GM21825 (cell line): ENCODE measurements around the gene TWF1.
A peak's percentile ranks its signal among the peaks of the same experiment; 100 is the strongest.
"Not testable (repeated sequence)": the region's sequence is repeated elsewhere in the genome, so short reads cannot be mapped to it uniquely, and the experiment has no call there.

Experiments
- ATAC-seq: cut with Tn5 transposase; IDR thresholded peaks from one replicate; pipeline ENCODE4 v1.9.1; 2021; ENCODE audit warnings: mild to moderate bottlenecking, moderate library complexity; ENCODE audit not compliant: unreplicated experiment

Gene TWF1

DNA sequence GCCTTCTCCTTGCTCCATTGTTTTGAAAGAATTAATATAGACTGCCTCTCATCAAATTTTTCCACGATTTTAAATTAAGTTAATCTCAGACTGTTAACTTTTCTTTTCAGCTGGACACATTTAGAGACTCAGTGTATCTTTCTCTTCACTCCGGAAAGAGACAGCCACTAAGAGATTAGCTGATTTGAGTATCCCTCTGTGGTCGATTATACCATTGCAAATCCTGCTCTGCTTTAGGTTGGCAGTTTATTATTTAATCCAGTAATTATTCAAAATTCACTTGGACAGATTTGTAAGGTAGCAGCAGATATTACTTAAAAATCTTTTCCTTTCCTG lies 588 bp upstream of the TWF1 start:
- ATAC-seq = no peak

DNA sequence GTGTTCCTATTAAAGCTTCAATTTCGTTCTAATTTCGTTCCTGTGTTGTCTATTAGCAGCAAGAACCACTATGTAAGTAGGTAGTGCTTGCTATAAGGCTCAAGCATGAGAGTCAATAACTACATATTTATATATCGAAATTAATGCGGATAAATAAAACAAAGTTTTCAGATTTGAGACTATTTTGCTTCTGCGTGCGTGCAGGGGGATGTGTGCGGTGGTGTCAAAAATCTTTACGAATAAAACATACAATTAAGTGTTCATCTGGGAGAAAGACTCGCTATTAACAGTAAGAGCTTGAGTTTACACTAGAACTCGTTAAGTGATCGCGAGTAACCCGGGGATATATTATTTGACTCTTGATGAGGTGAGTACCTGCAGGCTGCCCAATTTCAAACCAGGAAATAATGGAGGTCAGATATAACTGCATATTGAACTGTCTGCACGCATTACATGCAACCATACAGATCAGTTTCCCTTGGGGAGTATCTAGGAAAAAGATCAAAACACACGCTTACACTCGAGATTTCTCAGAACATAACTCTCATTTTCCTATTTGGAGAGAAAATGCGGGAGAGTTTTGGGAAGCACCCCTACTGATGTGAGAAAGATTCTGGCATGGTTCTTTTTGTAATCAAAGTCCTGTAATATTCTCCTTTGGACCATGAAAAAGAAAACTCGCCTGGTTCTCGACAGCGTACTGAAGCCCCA lies 813 bp downstream of the TWF1 start:
- ATAC-seq = no peak

DNA sequence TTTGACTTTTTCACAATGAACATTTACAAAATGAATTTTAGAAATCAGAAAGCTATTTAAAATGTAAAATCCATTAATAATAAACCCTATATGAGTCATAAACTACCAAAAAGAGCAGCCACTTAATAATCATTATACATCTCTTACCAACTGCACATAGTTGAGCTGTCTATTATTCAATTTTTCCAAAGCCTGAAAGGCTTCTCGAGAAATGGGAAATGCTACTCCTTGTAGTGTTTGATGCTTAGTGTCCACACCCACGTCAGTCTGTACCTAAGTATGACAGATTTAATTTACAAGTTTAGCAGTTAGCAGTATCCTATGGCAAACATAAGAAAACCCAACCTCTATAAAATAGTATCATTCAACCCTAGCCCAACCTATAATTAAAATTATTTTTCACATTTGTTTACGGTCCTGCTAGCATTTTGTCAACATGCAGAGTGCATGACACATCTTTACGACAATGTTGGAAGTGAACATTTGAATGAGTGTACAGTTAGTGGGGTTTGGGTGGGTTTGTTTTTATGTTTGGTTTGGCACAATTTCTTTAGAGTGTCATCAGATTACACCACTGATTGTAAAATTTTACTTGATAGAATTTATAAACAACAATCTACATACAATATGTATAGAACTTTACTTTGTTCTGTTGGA lies 8.4 kb downstream of the TWF1 start:
- ATAC-seq = no peak

DNA sequence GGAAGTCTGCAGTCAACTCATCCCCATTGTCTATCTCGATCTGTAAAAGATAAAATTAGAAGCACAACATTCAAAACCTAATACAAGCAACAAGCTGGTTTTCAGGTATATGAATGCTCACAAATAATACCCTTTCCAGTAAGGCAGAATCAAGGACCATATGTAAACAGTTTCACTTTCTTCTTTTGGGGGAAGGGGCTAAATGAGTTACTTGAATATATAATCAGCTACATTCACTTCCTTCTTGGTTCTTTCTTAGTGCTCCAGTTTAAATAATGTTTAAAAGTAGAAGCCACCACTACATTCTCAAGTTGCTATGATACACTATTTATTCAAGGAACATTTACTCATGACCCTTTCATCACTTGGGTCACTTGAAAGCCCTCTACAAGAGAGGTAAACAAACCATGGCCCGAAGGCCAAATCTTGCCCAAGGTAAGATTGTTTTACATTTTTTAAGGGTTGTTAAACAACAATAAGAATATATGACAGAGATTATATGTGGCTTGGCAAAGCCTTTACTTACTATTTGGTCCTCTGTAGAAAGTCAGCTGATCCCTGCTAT lies 10.3 kb downstream of the TWF1 start:
- ATAC-seq = no peak

DNA sequence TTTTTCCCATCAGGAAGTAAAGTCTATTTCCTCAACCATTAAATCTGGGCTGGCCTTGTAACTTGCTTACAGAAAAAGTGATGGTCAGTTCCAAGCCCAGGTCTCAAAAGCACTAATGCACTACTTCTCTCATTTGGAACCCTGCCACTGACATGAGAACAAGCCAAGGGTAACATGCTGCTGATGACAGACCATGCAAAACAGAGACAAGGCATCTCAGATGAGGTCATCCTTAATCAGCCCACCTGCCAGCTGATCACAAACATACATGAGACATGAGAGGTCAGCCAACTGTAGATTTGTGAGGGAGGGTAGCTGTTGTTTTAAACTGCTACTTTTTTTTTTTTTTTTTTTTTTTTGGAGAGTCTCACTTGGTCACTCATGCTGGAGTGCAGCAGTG lies 16.2 kb downstream of the TWF1 start:
- ATAC-seq = no peak

DNA sequence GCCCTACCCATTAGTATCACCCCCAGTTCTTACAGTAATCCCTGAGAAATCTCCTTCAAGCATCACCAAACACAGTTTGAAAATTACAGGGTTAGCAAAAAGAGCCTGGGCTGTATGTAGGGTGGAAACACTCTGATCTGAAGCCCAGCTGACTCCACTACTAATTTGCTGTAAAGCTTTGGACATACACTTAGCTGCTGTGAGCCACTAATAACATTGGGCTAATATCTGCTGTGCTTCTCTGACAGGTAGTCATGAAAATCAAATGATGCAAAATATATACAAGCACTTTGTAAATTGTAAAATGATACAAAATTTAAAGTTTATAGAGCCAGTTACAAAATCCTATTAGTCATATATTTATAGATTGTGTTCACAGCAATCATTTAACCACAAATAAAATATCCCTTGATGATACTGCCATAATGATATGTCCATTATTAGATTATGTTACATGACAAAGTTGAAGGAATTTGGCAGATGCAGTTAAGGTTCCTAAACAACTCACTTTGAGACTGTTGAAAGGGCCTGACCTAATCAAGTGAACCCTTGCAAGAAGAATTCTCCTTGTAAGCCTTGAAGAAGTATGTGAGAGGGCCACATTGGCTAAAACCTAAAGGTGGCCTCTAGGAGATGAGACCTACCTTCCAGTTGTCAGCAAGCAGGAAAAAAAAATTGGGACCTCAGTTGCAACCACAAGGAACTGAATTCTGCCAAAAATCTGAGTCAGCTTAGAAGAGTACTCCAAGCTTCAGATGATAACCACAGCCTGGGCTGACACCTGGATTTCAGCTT lies 19.0 kb downstream of the TWF1 start:
- no peak for ATAC-seq

DNA sequence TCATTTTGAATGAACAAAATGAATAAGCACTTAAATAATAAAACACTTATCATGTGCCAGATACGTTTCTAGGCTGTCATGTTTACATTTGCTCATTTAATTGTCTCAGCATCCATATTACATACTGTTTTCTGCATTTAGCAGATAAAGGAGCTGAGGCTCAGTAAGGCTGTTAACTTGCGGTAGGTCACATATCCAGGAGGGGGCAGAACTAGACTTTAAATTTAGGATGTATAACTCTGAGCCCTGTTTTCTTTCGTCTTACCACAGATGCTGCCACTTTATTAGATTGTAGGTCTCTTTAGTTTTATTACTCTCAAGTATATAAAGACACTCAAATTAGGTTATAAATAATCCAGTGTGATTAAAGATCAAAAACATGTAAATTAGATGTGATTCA lies 29.6 kb downstream of the TWF1 start:
- no peak for ATAC-seq

DNA sequence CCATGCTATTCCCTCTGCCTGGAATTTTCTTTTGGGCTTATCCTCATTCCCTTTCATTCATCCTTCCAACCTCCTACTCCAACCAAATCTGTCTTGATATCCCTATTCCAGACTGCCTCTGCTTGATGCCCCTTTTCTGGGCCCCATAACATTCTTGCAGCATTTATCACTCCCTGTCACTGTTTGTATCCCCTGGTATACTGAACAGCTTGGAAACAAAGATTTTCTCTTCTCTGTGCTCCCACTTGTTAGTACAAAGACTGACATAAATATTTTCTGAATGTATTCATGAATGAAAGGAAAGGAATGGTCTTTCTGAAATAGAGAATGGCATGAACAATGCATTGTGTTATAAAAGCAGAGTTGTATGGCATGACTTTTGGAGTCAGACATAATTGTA lies 39.8 kb downstream of the TWF1 start:
- ATAC-seq = no peak

DNA sequence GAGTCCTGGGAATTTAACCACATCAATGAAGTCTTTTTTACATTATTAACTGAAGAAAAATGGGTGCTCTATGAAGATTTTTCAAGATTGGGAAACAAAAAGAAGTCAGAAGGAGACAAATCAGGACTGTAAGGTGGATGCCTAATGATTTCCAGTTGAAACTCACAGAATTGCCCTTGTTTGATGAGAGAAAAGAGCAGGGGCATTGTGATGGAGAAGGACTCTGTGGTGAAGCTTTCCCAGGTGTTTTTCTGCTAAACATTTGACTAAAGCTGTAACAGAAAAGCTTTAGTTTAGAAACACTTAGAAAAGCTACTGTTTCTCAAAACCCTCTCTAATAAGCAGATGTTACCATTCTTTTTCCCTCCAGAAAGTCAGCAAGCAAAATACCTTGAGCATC lies 41.6 kb downstream of the TWF1 start:
- ATAC-seq = no peak

DNA sequence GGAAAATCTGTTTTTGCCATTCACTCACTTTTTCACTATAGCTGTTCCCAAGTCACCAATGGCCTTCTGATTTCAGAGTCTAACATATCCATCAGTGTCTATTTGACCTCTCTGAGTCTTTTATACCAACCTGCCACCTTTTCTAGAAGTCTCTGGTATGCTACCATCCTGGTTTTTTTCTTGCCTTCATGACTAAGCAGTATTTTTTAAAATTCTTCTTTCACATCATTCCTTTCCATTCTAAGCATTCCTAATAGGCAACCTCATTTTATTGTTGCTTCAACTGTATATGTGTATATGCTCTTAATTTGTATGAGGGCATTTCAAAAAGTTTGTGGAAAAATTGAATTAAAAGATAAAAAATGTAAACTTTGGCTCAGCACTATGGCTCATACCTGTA lies 42.3 kb downstream of the TWF1 start:
- ATAC-seq = no peak

DNA sequence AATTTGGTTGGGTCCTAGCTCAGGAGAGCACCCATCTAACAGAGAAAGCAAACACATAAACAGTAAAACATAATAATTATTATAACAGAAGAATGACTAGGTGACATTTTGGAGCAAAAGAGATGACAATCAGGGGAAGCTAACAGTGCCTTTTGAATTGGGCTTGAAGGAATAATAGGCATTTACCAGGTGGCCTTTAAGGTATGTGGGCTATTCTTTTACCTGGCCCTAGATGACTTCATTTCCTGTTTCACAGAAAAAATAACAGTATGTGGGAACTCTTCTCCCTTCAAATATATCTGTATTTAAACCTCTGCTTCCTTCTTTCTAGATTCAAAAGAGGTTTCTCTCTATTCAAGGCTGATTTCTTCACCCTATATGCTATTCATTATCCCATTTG lies 43.5 kb downstream of the TWF1 start:
- ATAC-seq = no peak

DNA sequence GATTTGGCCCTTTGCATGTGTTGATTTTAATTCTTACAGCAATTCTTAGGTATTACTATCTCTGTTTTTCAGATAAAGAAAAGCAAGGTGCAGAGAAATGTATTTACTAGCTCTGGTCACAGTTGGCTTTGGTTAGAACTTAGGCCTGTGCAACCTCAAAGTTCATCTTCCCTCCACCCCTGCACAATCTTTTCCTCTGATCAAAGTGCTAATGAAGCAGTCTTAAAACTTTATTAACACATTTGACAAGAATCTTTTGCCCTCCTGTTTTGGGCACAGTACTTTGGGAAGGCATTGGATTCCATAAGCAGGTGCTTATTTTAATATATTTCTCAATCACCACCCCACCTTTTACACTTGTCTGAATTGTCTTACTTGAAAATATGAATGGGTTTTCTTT lies 44.6 kb downstream of the TWF1 start:
- ATAC-seq = no peak

DNA sequence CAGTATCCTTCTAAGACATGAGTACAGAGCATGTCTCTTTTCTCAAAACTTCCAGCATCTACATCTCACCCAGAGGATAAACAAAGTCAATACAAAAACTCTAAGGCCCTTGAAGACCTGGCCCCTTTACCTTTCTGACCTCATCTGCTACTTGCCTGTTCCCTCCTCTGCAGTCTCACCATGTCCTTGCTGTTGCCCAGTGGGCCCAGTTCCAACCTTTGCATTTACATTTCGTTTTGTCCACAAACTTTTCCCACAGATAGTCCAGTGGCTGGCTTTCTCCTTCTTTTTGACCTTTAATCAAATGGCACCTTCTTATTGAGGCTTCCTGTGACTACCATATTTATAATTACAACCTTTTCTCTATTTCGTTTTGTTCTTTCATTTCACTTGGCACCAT lies 45.7 kb downstream of the TWF1 start:
- ATAC-seq = no peak

DNA sequence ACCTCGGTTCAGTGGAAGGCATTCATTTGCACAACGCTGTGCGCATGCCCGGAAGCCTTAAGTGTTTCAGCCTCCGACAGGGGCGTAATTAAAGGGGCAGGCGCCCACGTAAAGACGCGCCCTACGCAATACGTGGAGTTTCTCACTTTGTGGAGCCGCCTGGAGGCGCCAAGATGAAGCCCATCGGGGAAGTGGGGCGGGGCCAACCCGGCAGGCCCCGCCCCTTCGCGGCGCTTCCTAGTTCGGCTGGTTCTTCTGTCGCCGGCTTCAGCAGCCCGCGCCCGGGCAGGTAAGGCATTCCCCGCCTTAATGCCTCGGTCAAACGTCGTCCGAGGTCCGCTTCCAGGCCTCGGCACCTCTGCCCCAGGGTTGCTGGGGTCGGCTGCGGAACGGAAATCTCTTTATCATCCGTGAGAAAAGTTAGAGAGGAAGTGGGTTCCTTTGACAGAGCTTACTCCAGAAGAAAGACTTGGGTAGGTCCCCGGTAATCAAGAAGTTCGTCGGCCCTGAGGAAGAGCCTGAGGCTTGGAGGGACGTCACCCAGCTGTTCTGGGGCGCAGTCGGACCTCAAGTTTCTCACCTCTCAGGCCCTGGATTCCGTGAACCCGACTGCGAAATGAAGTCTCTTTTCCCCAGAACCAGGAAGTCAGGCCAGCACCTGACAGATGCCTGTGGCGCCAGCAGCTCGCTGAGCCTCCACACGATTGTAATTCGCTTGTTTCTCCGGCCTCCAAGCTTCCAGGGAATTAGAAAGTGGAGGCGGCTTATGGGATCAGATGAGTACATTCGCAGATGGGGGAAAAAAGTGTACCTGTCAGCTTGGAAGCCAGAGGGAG lies 47.2 kb downstream of the TWF1 start, which contains the start of the genes IRAK4 and PUS7L:
TSS of gene IRAK4 (plus strand) at position 224 of the 836 bp plus-strand sequence. CDS start 9,161 bp downstream, outside the sequence.
TSS of gene PUS7L (minus strand) at position 63 of the 836 bp plus-strand sequence. CDS start 3,545 bp downstream, outside the sequence.
- peak; percentile 97 for ATAC-seq

DNA sequence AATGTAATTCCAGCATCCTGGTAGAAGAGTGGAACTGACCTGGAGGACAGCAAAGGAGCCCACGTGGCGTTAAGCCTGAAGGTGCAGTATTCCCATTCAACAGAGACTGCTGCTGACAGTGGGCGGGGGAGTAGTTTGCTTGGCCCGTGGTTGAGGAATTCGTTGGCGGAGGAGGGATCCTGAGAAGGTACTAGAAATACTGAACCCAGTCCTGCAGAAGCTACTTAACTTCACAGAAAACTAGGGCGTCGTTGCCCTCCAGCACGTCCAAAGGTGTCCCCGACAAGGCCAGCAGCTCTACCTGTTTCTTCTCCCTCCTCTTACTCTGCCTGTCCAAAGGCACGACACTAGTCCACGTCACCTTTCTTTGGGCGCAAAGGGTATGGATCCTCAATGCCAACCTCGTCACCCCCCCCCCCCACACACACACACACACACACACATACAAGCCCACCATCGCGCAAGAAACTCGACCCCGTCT lies 47.8 kb downstream of the TWF1 start:
- no peak for ATAC-seq

DNA sequence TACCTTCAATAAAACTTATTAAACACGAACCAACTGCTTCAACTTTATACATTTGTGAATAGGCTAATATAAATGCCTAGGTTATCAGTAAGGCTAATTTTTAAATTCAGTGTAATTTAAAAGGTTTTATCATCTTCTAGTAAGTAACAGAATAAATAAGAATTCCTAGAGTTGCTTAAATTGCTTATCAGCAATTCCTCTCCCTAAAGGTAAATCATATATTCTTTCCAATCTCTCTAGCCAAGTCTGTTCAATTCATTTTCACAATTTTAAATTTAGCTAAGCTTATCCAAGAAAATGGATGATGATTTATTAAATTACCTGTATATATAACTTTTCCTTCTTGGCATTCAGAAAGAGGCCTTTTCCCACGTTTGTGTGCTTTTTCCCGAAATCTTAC lies 52.1 kb downstream of the TWF1 start:
- ATAC-seq = no peak

DNA sequence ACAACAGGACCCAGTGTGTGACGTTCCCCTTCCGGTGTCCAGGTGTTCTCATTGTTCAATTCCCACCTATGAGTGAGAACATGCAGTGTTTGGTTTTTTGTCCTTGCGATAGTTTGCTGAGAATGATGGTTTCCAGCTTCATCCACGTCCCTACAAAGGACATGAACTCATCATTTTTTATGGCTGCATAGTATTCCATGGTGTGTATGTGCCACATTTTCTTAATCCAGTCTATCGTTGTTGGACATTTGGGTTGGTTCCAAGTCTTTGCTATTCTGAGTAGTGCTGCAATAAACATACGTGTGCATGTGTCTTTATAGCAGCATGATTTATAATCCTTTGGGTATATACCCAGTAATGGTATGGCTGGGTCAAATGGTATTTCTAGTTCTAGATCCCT lies 54.8 kb downstream of the TWF1 start:
- ATAC-seq = not testable (repeated sequence)

DNA sequence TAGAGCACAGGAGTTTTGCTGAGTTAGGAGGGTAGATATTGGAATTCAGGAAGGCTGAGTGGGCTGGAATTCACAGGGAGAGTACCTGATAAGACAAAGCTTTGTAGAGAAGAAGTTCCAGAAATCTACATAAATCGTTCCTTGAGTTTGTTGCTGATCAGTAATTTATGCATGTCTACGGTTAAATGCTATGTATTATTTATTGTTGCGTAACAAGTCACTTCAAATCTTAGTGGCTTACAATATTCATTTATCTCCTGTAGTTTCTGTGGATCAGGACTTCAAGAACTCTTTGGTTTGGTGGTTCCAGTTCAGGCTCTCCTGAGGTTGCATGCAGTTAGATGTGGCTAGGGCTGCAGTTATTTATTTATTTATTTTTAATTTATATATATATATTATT lies 55.3 kb downstream of the TWF1 start:
- ATAC-seq = no peak

DNA sequence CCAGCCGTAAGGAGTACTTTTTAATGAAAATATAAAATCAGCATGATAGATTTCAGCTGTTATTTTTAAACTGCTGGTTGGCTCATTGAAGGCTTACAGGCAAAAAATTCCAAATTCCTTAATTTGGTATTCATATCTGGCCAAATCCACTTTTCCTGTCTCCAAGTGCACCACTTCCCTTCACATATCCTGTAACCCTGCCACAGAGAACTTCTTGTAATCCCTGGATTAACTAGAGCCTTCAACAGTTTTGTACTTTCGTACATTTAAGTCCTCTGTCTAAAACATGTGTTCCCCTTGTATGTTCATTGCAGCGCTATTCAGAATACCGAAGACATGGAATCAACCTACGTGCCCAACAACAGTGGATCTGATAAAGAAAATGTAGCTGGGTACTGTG lies 57.1 kb downstream of the TWF1 start:
- no peak for ATAC-seq

DNA sequence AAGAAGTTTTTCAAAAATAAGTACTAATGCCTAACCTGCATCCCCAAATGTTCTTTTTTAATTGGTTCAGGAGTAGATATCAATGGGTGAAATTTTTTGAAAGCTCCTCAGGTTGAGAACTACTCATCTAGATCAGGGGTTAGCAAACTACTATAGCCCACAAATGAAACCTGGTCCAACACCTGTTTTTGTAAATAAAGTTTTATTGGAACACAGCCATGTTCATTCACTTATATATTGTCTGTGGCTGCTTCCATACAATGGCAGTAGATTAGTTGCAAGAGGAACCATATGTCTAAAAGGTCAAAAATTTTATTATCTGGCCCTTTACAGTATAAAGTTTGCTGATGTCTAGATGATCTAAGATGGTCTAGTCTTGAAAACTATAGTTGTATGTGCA lies 61.3 kb downstream of the TWF1 start:
- no peak for ATAC-seq
